ENCODE results near the gene PDE8A. TPM values are rescaled to one million over a fixed set of nuclear protein-coding genes. Genes with fewer than 3 reads are reported as not detected.
"Not testable (repeated sequence)": the region's sequence is repeated elsewhere in the genome, so short reads cannot be mapped to it uniquely, and the experiment has no call there.

Gene PDE8A
- total RNA-seq, 1 donor from 2014 or later, result 28.8 TPM

DNA sequence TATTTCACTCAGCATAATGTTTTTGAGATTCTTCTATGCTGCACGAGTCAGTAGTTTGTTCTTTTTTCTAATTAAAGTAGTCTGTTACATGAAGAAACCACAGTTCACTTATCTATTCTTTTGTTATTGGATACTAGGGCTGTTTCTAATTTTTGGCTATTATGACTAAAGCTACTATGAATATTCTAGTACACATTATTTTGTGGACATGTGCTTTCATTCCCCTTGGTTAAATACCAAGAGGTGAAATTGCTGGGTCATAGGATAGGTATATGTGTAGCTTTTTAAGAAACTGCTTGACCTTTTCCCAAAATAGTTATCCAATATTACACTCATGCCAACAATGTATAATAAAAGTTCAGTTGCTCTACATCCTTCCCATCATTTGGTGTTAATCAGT lies 8.9 kb downstream of the PDE8A start:
- TF ChIP-seq, protein P1, sequence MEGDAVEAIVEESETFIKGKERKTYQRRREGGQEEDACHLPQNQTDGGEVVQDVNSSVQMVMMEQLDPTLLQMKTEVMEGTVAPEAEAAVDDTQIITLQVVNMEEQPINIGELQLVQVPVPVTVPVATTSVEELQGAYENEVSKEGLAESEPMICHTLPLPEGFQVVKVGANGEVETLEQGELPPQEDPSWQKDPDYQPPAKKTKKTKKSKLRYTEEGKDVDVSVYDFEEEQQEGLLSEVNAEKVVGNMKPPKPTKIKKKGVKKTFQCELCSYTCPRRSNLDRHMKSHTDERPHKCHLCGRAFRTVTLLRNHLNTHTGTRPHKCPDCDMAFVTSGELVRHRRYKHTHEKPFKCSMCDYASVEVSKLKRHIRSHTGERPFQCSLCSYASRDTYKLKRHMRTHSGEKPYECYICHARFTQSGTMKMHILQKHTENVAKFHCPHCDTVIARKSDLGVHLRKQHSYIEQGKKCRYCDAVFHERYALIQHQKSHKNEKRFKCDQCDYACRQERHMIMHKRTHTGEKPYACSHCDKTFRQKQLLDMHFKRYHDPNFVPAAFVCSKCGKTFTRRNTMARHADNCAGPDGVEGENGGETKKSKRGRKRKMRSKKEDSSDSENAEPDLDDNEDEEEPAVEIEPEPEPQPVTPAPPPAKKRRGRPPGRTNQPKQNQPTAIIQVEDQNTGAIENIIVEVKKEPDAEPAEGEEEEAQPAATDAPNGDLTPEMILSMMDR (IDR thresholded peaks at IDR 0.05; ENCODE audit: unreplicated experiment), result no peak
- Mint-ChIP-seq H3K27ac (no peak overlapping the region), H3K4me3 (ENCODE audit: low read depth) (no peak overlapping the region), H3K9me3 (ENCODE audit: low read depth) (peaks cover 5% of the 10 kb centered on the region), H3K36me3 (ENCODE audit: insufficient read depth) (peaks cover 2% of the 10 kb centered on the region), H3K4me1 (ENCODE audit: low read depth) (peaks cover 7% of the 10 kb centered on the region), H3K27me3 (no peaks in the 10 kb centered on the region)
- DNase-seq (ENCODE audit: low spot score, unreplicated experiment), result no peak

DNA sequence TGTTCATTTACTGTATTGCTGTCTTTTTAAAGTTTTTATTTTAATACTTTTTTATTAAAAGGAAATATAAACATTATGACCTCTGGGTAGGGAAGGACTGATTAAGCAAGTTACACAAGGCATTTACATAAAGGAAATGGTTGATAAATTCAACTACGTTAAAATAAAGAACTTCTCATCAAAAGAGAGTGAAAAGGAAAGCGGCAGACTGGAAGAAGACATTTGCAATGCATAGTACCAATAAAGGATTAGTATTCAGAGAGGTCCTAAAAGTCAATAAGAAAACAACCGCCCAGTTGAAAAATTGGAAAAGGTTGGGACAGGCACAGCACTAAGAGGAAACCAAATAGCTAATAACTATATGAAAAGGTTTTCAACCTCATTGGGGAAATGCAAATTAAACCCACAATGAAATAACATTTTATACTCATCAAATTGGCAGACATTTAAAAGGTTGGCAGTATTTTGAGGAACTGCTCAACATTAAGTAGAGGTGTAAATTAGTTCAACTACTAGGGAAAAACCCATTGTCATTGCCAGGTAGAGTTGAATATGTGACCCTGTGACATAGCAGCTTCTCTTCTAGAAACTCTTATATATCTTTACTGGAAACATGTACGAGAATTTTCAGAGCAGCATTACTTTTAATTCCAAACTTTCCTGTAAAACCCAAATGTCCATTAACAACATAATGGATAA lies 9.5 kb downstream of the PDE8A start:
- H3K9me3 Mint-ChIP-seq (ENCODE audit: low read depth), result peaks cover 5% of the 10 kb centered on the region
- H3K27me3 Mint-ChIP-seq, result no peaks in the 10 kb centered on the region
- no peak overlapping the region for H3K4me3 Mint-ChIP-seq (ENCODE audit: low read depth)
- TF ChIP-seq, protein P1 (IDR thresholded peaks at IDR 0.05; ENCODE audit: unreplicated experiment), result no peak
- peaks cover 2% of the 10 kb centered on the region for H3K36me3 Mint-ChIP-seq (ENCODE audit: insufficient read depth)
- DNase-seq (ENCODE audit: low spot score, unreplicated experiment), result no peak
- peaks cover 5% of the 10 kb centered on the region for H3K4me1 Mint-ChIP-seq (ENCODE audit: low read depth)
- no peak overlapping the region for H3K27ac Mint-ChIP-seq

DNA sequence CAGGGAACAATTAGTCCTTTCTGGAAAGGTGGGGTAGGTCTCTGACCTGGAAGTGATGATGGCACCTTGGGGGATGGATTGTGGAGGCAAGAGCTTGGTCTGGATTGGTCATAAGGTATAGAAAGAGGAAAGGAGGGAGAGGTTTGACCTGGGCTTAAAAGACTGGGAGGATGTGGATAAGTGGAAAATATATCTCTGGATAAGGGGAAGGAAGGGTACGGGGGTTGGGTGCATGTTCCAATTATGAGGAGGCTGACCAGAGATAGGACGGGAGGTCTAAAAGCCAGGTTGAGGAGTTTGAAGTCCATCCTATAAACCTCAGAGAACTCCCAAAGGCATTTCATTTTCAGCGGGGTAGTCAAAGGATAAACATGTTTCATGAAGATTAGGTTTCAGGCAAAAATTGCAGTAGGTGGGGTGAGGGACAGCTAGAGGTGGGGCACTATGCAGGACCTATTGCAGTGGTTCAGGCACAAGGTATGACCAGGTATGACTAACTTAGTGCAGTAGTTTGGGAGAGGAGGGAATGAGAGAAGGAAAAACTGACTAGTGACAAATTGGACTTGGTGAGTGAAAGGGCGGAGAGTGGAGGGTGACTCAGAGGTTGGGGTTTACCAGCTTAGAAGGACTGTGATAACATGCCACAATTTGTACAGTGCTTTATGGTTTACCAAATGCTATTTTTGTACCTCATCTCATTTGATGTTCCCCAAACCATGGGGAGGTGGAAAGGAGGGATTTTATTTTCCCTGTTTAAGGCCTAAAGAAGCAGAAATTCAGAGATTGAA lies 10.7 kb downstream of the PDE8A start:
- peaks cover 2% of the 10 kb centered on the region for H3K36me3 Mint-ChIP-seq (ENCODE audit: insufficient read depth)
- peaks cover 2% of the 10 kb centered on the region for H3K4me1 Mint-ChIP-seq (ENCODE audit: low read depth)
- no peak overlapping the region for H3K27ac Mint-ChIP-seq
- TF ChIP-seq, protein P1 (IDR thresholded peaks at IDR 0.05; ENCODE audit: unreplicated experiment), result no peak
- peaks cover 5% of the 10 kb centered on the region for H3K9me3 Mint-ChIP-seq (ENCODE audit: low read depth)
- H3K27me3 Mint-ChIP-seq, result no peaks in the 10 kb centered on the region
- H3K4me3 Mint-ChIP-seq (ENCODE audit: low read depth), result no peak overlapping the region
- DNase-seq (ENCODE audit: low spot score, unreplicated experiment), result no peak

GRCh38 chr15:84996055-84996454 lies 14.4 kb downstream of the PDE8A start:
- no peaks in the 10 kb centered on the region for H3K27me3 Mint-ChIP-seq
- no peak overlapping the region for H3K4me3 Mint-ChIP-seq (ENCODE audit: low read depth)
- no peak for DNase-seq (ENCODE audit: low spot score, unreplicated experiment)
- TF ChIP-seq, protein P1 (IDR thresholded peaks at IDR 0.05; ENCODE audit: unreplicated experiment), result no peak
- H3K36me3 Mint-ChIP-seq (ENCODE audit: insufficient read depth), result no peaks in the 10 kb centered on the region
- H3K9me3 Mint-ChIP-seq (ENCODE audit: low read depth), result no peaks in the 10 kb centered on the region
- H3K27ac Mint-ChIP-seq, result no peak overlapping the region
- H3K4me1 Mint-ChIP-seq (ENCODE audit: low read depth), result peaks cover 2% of the 10 kb centered on the region

GRCh38 chr15:84996714-84997113 lies 15.1 kb downstream of the PDE8A start:
- not testable (repeated sequence) for H3K4me3 Mint-ChIP-seq (ENCODE audit: low read depth); H3K4me1 Mint-ChIP-seq (ENCODE audit: low read depth); H3K27ac Mint-ChIP-seq; H3K9me3 Mint-ChIP-seq (ENCODE audit: low read depth); H3K27me3 Mint-ChIP-seq; DNase-seq (ENCODE audit: low spot score, unreplicated experiment); H3K36me3 Mint-ChIP-seq (ENCODE audit: insufficient read depth)

GRCh38 chr15:84997214-84997613 lies 15.6 kb downstream of the PDE8A start:
- H3K4me1 Mint-ChIP-seq (ENCODE audit: low read depth); H3K36me3 Mint-ChIP-seq (ENCODE audit: insufficient read depth); H3K27me3 Mint-ChIP-seq; DNase-seq (ENCODE audit: low spot score, unreplicated experiment); H3K4me3 Mint-ChIP-seq (ENCODE audit: low read depth); H3K27ac Mint-ChIP-seq; H3K9me3 Mint-ChIP-seq (ENCODE audit: low read depth): not testable (repeated sequence)

Measured in progenitor cell of endocrine pancreas (in vitro differentiated cells).